GM19240 (cell line): ENCODE measurements around the gene CHM.
"Not testable (repeated sequence)": the region's sequence is repeated elsewhere in the genome, so short reads cannot be mapped to it uniquely, and the experiment has no call there.

ENCODE experiments used
- DNase-seq: peaks from one replicate; pipeline ENCODE4 v3.0.0; 2011; ENCODE audit warnings: low spot score; ENCODE audit not compliant: insufficient read length

The CHM gene

GRCh38 chrX:85998954-85999353 lies 48.4 kb downstream of the CHM start:
- DNase-seq, result no peak

- DNase-seq, result no peak
Measured at GRCh38 chrX:85996555-85996954, 50.8 kb downstream of the CHM start.

DNA sequence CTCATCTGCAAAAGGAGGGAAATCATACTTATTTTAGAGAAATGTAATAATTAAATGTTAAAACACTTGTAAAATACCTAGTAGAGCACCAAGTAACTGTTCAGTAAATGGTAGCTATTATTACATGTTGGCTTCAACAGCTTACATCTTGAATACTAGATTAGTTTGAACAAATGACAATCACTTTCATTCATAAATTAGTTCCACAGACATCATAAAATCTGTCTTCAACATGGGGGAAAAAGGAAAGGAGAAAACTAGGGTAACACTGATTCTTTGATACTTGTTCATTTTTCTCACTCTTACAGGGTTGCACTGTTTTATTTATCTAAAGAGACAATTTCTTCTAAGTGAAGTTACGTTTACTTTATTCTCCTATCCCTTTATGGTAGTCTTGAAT lies 51.7 kb downstream of the CHM start:
- no peak for DNase-seq

- no peak for DNase-seq
Measured at GRCh38 chrX:85994797-85995196, 52.6 kb downstream of the CHM start.

DNA sequence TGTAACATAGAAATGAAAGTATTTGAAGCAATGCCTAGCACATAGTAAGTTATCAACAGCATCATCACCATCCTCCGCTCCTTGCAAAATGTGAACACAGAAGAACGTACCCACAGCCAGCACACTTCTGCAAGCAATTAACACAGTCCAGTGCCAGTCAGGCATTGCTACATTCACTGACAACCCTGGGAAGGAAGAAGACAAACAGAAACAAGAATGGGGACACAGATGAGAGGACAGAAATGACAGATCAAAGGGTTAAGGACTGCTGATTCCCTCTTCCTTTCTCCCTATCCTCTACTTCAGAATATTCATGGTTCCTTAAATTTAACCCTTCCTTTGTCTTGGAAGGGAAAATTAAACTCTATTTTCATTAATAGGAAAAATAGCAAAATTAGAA lies 53.1 kb downstream of the CHM start:
- no peak for DNase-seq

DNA sequence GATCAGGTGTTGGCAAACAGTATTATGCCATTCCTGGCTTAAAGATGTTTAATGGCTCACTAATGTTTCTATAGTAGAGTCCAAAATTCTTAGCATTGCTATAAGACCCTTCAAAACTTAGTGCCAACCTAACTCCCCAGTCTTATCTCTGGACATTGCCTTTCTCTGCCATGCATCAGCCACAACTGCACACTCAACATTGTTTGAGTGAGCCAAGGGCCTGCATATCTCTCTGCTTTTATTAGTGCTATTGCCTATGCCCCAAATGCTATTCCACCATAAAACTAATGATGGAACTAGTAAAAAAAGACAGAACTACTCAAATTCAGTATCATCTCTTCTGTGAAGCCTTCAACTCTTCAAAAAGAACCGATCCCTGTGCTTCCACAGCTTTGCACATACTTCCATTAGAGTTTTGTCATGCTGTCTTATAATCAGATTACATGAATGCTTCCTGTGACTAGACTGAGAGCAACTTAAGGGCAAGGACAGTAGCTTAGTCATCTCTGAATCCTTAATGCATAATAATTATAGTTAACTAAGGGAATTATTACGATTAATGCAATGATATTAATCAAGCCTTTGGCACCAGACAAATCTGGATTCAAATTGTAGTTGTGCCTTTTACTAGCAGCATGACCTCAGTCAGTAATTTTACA lies 53.7 kb downstream of the CHM start:
- no peak for DNase-seq

DNA sequence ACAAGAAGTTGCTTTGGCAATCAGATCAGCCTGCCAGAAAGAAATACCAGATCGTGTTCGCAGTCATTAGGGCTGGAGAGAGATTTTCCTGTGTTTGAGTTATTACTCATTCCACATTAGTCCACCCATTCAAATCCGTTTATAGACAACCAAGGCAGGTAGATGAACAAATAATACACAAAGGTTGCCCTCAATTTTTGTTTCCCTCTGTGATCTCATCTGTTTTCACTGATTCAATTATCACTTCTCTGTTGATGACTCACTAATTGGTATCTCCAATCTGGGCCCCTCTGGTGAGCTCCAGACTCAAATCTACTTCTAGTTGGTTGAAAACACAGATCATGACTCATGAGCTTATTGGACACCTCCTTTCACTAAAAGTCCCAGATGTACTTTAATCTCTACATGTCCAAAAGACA lies 54.5 kb downstream of the CHM start:
- DNase-seq, result no peak

- DNase-seq, result no peak
Measured at GRCh38 chrX:85988353-85988752, 59.0 kb downstream of the CHM start.

DNA sequence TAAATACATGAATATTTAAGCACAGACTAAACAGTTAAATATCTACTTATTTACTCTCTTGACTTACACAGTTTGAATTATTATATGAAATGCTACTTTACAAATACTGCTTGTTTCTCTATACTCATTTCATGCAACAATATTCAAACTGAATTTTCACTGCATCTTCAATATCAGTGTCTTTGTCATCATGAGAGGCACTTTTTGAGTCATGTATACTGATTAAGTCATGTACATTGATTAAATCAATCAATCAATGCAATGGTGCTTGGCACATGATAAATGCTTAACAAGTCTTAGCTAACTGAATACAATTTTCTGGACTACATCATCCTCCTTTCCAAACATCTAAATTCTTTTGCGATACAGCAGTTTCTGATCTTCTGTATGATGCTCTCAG lies 67.1 kb downstream of the CHM start:
- DNase-seq, result no peak

- no peak for DNase-seq
Measured at GRCh38 chrX:85977218-85977617, 70.1 kb downstream of the CHM start.

GRCh38 chrX:85972351-85972750 lies 75.0 kb downstream of the CHM start:
- not testable (repeated sequence) for DNase-seq

DNA sequence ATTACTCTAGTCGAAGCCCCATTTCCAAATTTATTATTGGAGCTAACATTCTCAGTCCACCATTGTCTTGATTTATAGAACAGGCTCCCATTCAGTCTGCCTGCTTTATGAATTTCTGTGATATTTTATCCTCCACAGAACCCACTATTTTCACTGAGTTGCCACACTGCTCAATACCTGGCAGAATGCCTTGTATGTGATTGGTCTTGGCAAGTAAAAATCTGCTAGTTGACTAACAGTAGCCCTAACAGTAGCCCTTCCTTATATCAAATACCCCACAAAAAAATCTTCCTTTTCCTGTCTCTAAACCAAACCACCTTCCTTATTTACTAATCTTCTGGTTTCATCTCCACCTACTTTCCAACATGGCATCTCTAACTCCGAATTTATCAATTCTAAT lies 82.6 kb downstream of the CHM start:
- DNase-seq, result no peak

DNA sequence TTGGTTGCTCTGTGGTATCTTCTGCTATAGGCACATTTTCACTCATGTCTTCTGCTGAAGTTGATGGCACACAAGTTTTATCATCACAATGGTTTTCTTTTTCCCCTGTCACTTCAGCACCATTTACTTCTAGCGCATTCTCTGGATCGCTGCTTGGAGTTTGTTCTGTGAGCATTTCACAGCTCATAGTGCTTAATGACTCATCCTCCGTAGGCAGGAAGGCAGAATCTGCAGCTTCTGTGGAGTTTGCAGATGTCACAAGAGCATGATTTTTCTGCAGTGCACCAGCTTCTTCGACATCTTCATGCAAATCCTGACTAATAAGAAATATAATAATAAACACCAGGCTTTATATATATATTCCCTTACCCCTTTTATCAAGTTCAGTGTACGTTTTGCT lies 83.6 kb downstream of the CHM start:
- no peak for DNase-seq

- DNase-seq, result no peak
Measured at GRCh38 chrX:85955510-85955909, 91.8 kb downstream of the CHM start.

GRCh38 chrX:85944751-85945150 lies 102.6 kb downstream of the CHM start:
- DNase-seq, result not testable (repeated sequence)

DNA sequence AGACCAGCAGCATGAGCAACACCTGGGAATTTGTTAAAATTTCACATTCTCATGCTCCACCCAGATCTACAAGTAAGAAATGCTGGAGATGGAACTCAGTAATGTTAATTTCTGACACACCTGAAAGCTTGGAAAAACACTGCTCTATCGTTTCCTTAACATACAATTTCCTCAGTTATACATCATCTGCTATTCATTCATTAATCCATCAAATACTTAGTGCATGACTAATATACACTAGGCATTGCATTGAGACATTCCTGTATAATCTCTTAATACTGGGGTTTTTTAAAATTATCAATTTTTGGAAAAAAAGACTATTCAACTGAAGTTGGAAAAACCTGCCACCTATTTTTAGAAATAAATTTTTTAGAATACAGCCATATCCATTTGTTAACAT lies 106.1 kb downstream of the CHM start:
- DNase-seq, result no peak

GRCh38 chrX:85939942-85940341 lies 107.4 kb downstream of the CHM start:
- not testable (repeated sequence) for DNase-seq

DNA sequence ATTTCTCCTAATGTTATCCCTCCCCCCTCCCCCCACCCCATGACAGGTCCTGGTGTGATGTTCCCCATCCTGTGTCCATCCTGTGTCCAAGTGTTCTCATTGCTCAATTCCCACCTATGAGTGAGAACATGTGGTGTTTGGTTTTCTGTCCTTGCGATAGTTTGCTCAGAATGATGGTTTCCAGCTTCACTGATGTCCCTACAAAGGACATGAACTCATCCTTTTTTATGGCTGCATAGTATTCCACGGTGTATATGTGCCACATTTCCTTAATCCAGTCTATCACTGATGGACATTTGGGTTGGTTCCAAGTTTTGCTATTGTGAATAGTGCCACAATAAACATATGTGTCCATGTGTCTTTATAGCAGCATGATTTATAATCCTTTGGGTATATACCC lies 113.0 kb downstream of the CHM start:
- not testable (repeated sequence) for DNase-seq

DNA sequence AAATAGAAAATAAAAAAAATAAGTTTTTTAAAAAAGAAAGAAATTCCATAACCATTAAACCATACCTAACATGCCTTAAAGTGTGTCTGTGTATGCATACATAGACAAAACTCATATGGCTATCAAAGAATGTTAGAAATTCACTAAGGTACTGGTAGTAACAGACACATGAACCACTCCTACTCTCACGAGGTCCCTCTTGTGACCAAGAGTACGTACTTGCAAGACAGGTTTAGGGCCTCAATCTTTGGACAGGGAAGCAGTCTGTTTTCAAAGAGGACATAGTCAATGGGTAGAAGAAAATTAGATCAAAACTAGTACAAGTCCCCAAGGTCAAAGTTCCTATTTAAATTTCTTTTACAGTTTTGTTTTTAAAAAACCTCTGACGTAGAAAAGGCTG lies 117.3 kb downstream of the CHM start:
- DNase-seq, result no peak

GRCh38 chrX:85928606-85929005 lies 118.8 kb downstream of the CHM start:
- no peak for DNase-seq

- no peak for DNase-seq
Measured at GRCh38 chrX:85927740-85928139, 119.6 kb downstream of the CHM start.

DNA sequence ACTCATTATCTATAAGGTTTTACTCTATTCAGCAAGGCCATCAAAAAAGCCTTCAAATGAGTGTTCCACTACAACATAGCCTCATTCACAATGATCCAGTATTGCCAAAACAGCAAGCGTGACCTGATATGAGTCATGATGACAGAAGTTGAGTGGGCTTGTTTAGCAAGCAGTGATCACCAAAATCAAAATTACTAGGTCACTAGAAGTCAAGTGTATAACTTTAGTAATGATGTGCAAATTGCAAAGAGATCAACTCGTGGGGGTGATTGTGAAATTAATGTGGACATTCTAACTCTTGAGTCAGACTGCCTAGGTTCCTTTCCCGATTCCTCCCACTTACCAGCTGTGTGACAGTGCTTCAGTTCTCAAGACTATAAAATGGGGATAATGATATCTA lies 124.5 kb downstream of the CHM start:
- DNase-seq, result no peak

DNA sequence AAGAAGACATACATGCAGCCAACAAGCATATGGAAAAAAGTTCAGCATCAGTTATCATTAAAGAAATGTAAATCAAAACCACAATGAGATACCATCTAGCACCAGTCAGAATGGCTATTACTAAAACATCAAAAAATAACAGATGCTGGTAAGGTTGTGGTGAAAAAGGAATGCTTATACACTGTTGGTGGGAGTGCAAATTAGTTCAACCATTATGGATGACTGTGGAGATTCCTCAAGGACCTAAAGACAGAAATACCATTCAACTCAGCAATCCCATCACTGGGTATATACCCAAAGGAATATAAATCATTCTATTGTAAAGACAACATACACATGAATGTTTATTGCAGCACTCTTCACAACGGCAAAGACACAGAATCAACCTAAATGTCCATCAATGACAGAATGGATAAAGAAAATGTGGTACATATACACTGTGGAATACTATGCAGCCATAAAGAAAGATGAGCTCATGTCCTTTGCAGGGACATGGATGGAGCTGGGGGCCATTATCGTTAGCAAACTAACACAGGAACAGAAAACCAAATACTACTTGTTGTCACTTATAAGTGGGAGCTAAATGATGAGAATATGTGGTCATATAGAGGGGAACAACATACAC lies 130.6 kb downstream of the CHM start:
- not testable (repeated sequence) for DNase-seq
